LNCaP clone FGC (cell line): ENCODE data around the gene SLC22A15.
A peak's percentile ranks its signal among the peaks of the same experiment; 100 is the strongest.

ENCODE experiments used
- DNase-seq: peaks from one replicate; pipeline ENCODE4 v3.0.0-alpha.2; 2011; ENCODE audit warnings: low read depth
- H3K4me3 ChIP-seq: 2 replicates; pipeline ENCODE4 v1.5.1; 2011; ENCODE audit warnings: mild to moderate bottlenecking, low read depth, low read length, control low read depth
- CTCF ChIP-seq: IDR thresholded peaks from 2 replicates; pipeline ENCODE4 v1.5.1; 2012; ENCODE audit warnings: mild to moderate bottlenecking; ENCODE audit not compliant: control insufficient read depth, insufficient read depth; ENCODE audit errors: extremely low read depth

The SLC22A15 gene

GRCh38 chr1:115973154-115973553, 3.2 kb upstream of the SLC22A15 start:
- no peak for TF ChIP-seq CTCF
- H3K4me3 ChIP-seq, result no peak overlapping the region
- no peak for DNase-seq

- no peak for TF ChIP-seq CTCF
- no peak for DNase-seq
- H3K4me3 ChIP-seq, result peak overlapping the region; percentile 65
Measured at GRCh38 chr1:115975569-115976061, 698 bp upstream of the SLC22A15 start.

- TF ChIP-seq CTCF, result no peak
- DNase-seq, result no peak
- peak overlapping the region; percentile 65 for H3K4me3 ChIP-seq
Measured at GRCh38 chr1:115976921-115977498, 697 bp downstream of the SLC22A15 start.

GRCh38 chr1:115977499-115978258, 1.4 kb downstream of the SLC22A15 start:
- DNase-seq, result no peak
- no peak for TF ChIP-seq CTCF
- no peak overlapping the region for H3K4me3 ChIP-seq

- no peak overlapping the region for H3K4me3 ChIP-seq
- no peak for TF ChIP-seq CTCF
- no peak for DNase-seq
Measured at GRCh38 chr1:115978292-115978941, 2.1 kb downstream of the SLC22A15 start.

- TF ChIP-seq CTCF, result no peak
- H3K4me3 ChIP-seq, result no peak overlapping the region
- no peak for DNase-seq
Measured at GRCh38 chr1:115980156-115980555, 3.8 kb downstream of the SLC22A15 start.
